Ovary (tissue), 9 donors: ENCODE measurements around the gene ALCAM. TPM values are rescaled to one million over a fixed set of nuclear protein-coding genes. Genes with fewer than 3 reads are reported as not detected.
"Not testable (repeated sequence)": the region's sequence is repeated elsewhere in the genome, so short reads cannot be mapped to it uniquely, and the experiment has no call there.

Experiments
- DNase-seq, 5 donors: peaks; one replicate each; pipeline ENCODE4 v3.0.0-alpha.2; 2019 to 2020
- H3K27ac ChIP-seq, 2 donors: fragments of 200-600 bp; one replicate each; pipeline versions ENCODE4 v1.5.1 to v1.8.0; 2019 to 2022
- H3K27me3 ChIP-seq: fragments of 200-600 bp; one replicate; pipeline ENCODE4 v1.8.0; 2022
- H3K36me3 ChIP-seq: fragments of 200-600 bp; sonication (generic); one replicate; pipeline ENCODE4 v1.5.1; 2019
- H3K4me1 ChIP-seq: one replicate; pipeline ENCODE4 v1.8.1; 2013; ENCODE audit warnings: mild to moderate bottlenecking, moderate library complexity; ENCODE audit not compliant: insufficient read depth
- H3K4me3 ChIP-seq: fragments of 200-600 bp; sonication (generic); one replicate; pipeline ENCODE4 v1.5.1; 2017
- H3K9me3 ChIP-seq, 2 donors: fragments of 200-600 bp in 1 of 2; sonication (generic) in 1 of 2; one replicate each; pipeline versions ENCODE4 v1.5.1 to v1.8.1; 2013 to 2019; ENCODE audit warnings: mild to moderate bottlenecking in 1 of 2, moderate library complexity in 1 of 2
- EP300 ChIP-seq: sonication (generic); formaldehyde crosslinking; IDR thresholded peaks from one replicate; pipeline ENCODE4 v1.6.1; 2017; ENCODE audit warnings: antibody characterized with exemption
- POLR2A ChIP-seq: fragments of 450-650 bp; IDR thresholded peaks from one replicate; pipeline ENCODE4 v1.6.1; 2017; ENCODE audit warnings: antibody characterized with exemption, mild to moderate bottlenecking, moderate library complexity
- WGBS, 3 donors: extraction: QIAGEN DNeasy Blood & Tissue Kit in 1 of 3; methylation state at CpG; one replicate each; pipeline versions ENCODE4 v1.1.5 to v1.1.7; 2013 to 2017; 5-methylcytosine and 5-hydroxymethylcytosine counted together
- intact Hi-C, 4 donors: fragments of 100-400 bp; cut with DNase I; formaldehyde crosslinking; loops; one replicate each; pipeline versions ENCODE4 v1.11.0 to v1.15.1; 2022 to 2023
- polyA plus RNA-seq, 2 donors: library from polyadenylated mRNA; stranded (reverse); fragments of 200-250 nt in 1 of 2; fragments of 350-450 nt in 1 of 2; fragmentation: Illumina TruSeq in 1 of 2; extraction: RNeasy Lipid Tissue Mini Kit (QIAGEN cat#74804) in 1 of 2; gene quantifications; one replicate each; pipeline ENCODE4 v1.2.3, GENCODE V29; 2013 to 2014
- total RNA-seq, 7 donors: library from RNA; depleted of rRNA in 2 of 7; stranded (reverse); fragments of >200 nt in 2 of 7; fragmentation: NEBNext Ultra II Directional in 3 of 7; extraction: Animal tissue kit (Norgen Biotek cat#: 25700) in 3 of 7; gene quantifications; one replicate each; pipeline versions ENCODE4 v1.1.0 to v1.2.4, GENCODE V29; 2016 to 2023
- TF ChIP-seq, protein P1 (sequence below), 3 donors: fragments of 450-650 bp in 2 of 3; fragments of 200-600 bp in 1 of 3; IDR thresholded peaks; one replicate each; pipeline versions ENCODE4 v1.5.1 to v1.8.0; 2016 to 2022; ENCODE audit warnings: antibody characterized with exemption in 3 of 3, mild to moderate bottlenecking in 1 of 3
- donor health status: DM: no; HTN: no; CAD: no; lungs with moderate emphysema.
- donor health status: DM: no; HTN: no; CAD: no.
- donor health status: Bipolar disorder and iron deficiency.
- donor health status: DM: yes; HTN: yes; CAD: no.
- donor health status: DM: no; HTN: no; CAD: no.
- donor health status: DM: yes; HTN: yes; CAD: no.

Gene ALCAM
- total and polyA plus RNA-seq, 9 donors, result 25.0 to 279 (median 52.1) TPM

DNA sequence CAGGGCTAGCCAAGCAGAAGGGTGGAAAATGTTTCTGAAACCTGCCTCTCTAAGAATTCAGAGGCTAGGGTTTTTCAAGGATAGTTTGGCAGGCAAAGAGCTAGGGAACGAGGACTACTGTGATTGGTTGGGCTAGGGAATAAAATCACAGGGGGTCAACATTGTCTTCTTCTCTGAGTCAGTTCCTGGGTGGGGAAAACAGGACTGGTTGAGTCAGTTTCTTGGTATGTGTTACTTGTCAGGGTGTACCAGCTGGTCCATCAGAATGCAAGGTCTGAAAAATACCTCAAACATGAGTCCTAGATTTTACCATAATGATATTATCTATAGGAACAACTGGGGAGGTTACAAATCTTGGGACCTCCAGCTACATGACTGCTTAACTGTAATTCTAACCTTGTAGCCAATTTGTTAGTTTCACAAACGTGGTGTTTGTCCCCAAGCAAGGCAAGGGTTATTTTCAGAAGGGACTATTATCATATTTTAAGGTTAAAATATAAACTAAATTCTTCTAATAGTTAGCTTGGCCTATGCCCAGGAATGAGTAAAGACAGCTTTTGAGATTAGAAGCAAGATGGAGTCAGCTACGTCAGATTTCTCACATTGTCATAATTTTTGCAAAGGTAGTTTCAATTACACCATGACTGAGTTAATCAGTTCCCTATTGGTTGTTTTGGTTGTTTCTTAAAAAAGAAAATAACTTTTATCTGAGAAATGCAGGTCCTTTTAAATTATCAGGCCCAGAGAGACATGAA, 231.5 kb downstream of the ALCAM start:
- WGBS, 3 donors, result 40 to 66% (median 44%) methylated on average over 3 of the region's 3 CpGs
- Histone ChIP-seq H3K4me1 (no peaks in the 10 kb centered on the region), H3K4me3 (no peak overlapping the region), H3K27me3 (no peaks in the 10 kb centered on the region), H3K27ac (no peak overlapping the region), H3K36me3 (no peaks in the 10 kb centered on the region), H3K9me3 (no peaks in the 10 kb centered on the region)
- DNase-seq, result no peak
- intact Hi-C loops, result no loop called here
- TF ChIP-seq POLR2A (no peak), EP300 (no peak)
- TF ChIP-seq, protein P1, sequence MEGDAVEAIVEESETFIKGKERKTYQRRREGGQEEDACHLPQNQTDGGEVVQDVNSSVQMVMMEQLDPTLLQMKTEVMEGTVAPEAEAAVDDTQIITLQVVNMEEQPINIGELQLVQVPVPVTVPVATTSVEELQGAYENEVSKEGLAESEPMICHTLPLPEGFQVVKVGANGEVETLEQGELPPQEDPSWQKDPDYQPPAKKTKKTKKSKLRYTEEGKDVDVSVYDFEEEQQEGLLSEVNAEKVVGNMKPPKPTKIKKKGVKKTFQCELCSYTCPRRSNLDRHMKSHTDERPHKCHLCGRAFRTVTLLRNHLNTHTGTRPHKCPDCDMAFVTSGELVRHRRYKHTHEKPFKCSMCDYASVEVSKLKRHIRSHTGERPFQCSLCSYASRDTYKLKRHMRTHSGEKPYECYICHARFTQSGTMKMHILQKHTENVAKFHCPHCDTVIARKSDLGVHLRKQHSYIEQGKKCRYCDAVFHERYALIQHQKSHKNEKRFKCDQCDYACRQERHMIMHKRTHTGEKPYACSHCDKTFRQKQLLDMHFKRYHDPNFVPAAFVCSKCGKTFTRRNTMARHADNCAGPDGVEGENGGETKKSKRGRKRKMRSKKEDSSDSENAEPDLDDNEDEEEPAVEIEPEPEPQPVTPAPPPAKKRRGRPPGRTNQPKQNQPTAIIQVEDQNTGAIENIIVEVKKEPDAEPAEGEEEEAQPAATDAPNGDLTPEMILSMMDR (IDR thresholded peaks at IDR 0.05), result no peak

DNA sequence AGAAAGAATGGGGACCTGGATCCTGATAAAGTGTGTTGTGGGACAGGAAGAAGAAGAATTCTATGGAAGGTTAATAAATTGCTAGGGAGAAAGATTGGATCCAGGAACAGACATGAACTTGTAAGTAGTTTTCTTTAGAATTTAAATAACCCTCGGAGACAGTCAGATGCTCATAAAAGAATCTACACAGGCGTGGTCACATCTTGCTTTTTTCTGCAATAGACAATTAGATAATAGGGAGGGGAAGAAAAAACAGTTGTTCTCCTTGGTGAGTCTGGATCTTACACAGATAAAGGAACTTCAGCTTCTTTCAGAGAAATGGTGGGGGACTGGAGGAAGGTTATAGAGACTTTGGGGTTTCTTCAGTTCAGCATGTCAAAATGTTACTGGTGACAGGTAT, 232.6 kb downstream of the ALCAM start:
- WGBS, 3 donors, result 93 to 98% (median 95%) methylated on average over 2 of the region's 2 CpGs
- H3K9me3 ChIP-seq, result no peaks in the 10 kb centered on the region
- no peaks in the 10 kb centered on the region for H3K4me1 ChIP-seq
- no peaks in the 10 kb centered on the region for H3K36me3 ChIP-seq
- TF ChIP-seq POLR2A, result no peak
- TF ChIP-seq EP300, result no peak
- TF ChIP-seq, protein P1 (IDR thresholded peaks at IDR 0.05), result no peak
- no peak overlapping the region for H3K4me3 ChIP-seq
- no peak for DNase-seq
- no peaks in the 10 kb centered on the region for H3K27me3 ChIP-seq
- intact Hi-C loops, result no loop called here
- no peak overlapping the region for H3K27ac ChIP-seq

DNA sequence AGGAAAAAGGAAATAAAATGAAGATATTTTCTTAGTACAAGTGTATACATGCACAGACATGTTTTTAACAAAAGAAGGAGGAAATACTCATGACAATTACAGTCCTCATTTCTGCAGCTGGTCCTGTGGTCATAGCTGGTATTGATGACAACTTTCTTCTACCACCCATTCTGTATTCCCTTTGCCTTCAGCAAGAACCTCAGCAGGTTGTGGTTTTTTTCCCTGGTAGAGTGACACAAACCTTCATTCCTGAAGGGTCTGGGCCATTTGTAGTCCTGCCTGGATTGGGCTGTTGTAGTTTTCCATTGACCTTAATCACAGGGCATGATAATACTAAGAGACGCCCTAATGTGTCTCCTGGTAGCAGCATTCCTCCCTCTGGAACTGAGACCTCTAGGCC, 235.0 kb downstream of the ALCAM start:
- DNase-seq, intact Hi-C loops: not testable (repeated sequence)
- 80 to 100% (median 86%) methylated on average over 1 of the region's 1 CpG for WGBS, 3 donors

DNA sequence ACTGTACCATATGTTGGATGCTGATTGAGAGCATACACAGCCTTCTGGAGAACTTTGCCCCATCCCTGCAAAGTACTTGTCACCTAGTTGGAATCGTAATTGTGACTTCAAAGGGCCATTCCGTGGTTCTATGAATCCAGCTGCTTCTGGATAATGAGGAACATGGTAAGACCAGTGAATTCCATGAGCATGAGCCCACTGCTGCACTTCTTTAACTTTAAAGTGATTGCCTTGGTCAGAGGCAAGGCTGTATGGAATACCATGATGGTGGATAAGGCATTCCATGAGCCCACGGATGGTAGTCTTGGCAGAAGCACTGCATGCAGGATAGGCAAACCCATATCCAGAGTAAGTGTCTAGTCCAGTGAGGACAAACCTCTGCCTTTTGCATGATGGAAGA, 235.6 kb downstream of the ALCAM start:
- H3K27ac ChIP-seq, H3K27me3 ChIP-seq, H3K36me3 ChIP-seq, H3K9me3 ChIP-seq, intact Hi-C loops, H3K4me1 ChIP-seq, DNase-seq, H3K4me3 ChIP-seq: not testable (repeated sequence)
- 86 to 95% (median 93%) methylated on average over 3 of the region's 3 CpGs for WGBS, 3 donors

More for the DNA sequence above, 235.0 kb downstream of the ALCAM start:
- H3K9me3 ChIP-seq, H3K4me3 ChIP-seq, H3K36me3 ChIP-seq, H3K27ac ChIP-seq, H3K27me3 ChIP-seq, H3K4me1 ChIP-seq: not testable (repeated sequence)

DNA sequence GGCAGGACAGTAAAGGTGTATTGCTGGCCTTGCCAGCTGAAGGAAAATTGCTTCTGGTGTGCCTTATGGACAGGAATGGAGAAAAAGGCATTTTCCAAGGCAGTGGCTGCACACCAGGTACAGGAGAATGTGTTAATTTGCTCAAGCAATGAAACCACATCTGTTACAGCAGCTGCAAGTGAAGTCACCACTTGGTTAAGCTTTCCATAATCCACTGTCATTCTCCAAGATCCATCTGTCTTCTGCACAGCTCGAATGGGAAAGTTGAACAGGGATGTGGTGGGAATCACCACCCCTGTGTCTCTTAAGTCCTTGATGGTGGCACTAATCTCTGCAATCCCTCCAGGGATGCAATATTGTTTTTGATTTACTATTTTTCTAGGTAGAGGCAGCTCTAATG, 236.8 kb downstream of the ALCAM start:
- H3K27ac ChIP-seq, H3K4me3 ChIP-seq, intact Hi-C loops, DNase-seq, H3K27me3 ChIP-seq, H3K4me1 ChIP-seq, H3K9me3 ChIP-seq, H3K36me3 ChIP-seq: not testable (repeated sequence)
- 78 to 94% (median 92%) methylated on average over 1 of the region's 1 CpG for WGBS, 3 donors

DNA sequence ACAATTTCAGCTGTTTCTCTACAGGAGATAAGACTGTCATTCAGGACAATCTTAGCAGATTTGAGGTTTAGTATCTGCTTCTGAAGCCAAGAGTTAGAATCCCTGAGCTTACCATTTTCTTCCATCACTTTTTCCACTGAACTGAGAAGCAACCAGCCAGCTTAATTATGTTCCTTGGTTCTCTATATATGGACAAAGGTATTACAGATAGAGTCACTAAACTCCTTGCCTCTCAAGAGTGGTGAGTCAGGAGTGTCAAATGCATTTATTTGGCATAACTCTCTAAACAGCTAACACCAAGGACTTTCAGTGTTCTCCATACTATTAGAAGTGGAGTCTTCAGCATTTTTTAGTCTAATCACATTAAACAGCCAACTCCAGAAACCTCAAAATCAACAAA, 239.3 kb downstream of the ALCAM start:
- H3K4me1 ChIP-seq, result no peaks in the 10 kb centered on the region
- H3K4me3 ChIP-seq, result no peak overlapping the region
- no peaks in the 10 kb centered on the region for H3K9me3 ChIP-seq
- no peak for TF ChIP-seq POLR2A
- TF ChIP-seq EP300, result no peak
- TF ChIP-seq, protein P1 (IDR thresholded peaks at IDR 0.05), result no peak
- intact Hi-C loops, result no loop called here
- DNase-seq, result no peak
- H3K27ac ChIP-seq, result no peak overlapping the region
- H3K36me3 ChIP-seq, result no peaks in the 10 kb centered on the region
- H3K27me3 ChIP-seq, result no peaks in the 10 kb centered on the region
